ENCODE results near the gene PIK3CA. TPM values are rescaled to one million over a fixed set of nuclear protein-coding genes. Genes with fewer than 3 reads are reported as not detected.

The PIK3CA gene
- total and polyA plus RNA-seq, 2 donors from 2014 or later = 6.1 to 24.8 TPM

- Histone ChIP-seq H3K4me1 (ENCODE audit: control insufficient read depth in 2 of 3, insufficient read depth in 2 of 3, low read depth in 1 of 3, low read length in 3 of 3) (peaks cover 0 to 5% (median 0%) of the 10 kb centered on the region in 3 donors), H3K27me3 (ENCODE audit: control insufficient read depth, insufficient read depth, low read length) (no peaks in the 10 kb centered on the region), H3K36me3 (ENCODE audit: control insufficient read depth in 2 of 3, insufficient read depth in 3 of 3, low read length in 3 of 3) (no peaks in the 10 kb centered on the region), H3K27ac (ENCODE audit: low read depth in 2 of 2, low read length in 2 of 2) (no peak overlapping the region), H3K9me3 (ENCODE audit: control insufficient read depth in 2 of 3, insufficient read depth in 1 of 3, low read length in 3 of 3) (no peaks in the 10 kb centered on the region), H3K9ac (ENCODE audit: low read length in 3 of 3) (no peak overlapping the region), H3K4me3 (ENCODE audit: low read length in 3 of 3) (no peak overlapping the region)
- DNase-seq (no peak), FAIRE-seq (no peak)
- intact Hi-C loops (cut with DNase I) = no loop called here
- no peak for TF ChIP-seq CTCF (IDR thresholded peaks at IDR 0.05; ENCODE audit: borderline replicate concordance, extremely low read depth, insufficient read depth)
Measured at GRCh38 chr3:179190581-179190980, 42.4 kb downstream of the PIK3CA start.

- Histone ChIP-seq H3K27ac (ENCODE audit: low read depth in 2 of 2, low read length in 2 of 2) (no peak overlapping the region), H3K4me1 (ENCODE audit: control insufficient read depth in 2 of 3, insufficient read depth in 2 of 3, low read depth in 1 of 3, low read length in 3 of 3) (peaks cover 0 to 5% (median 0%) of the 10 kb centered on the region in 3 donors), H3K36me3 (ENCODE audit: control insufficient read depth in 2 of 3, insufficient read depth in 3 of 3, low read length in 3 of 3) (no peaks in the 10 kb centered on the region), H3K4me3 (ENCODE audit: low read length in 3 of 3) (no peak overlapping the region), H3K9ac (ENCODE audit: low read length in 3 of 3) (no peak overlapping the region), H3K27me3 (ENCODE audit: control insufficient read depth, insufficient read depth, low read length) (no peaks in the 10 kb centered on the region), H3K9me3 (ENCODE audit: control insufficient read depth in 2 of 3, insufficient read depth in 1 of 3, low read length in 3 of 3) (no peaks in the 10 kb centered on the region)
- TF ChIP-seq CTCF (IDR thresholded peaks at IDR 0.05; ENCODE audit: borderline replicate concordance, extremely low read depth, insufficient read depth) = no peak
- FAIRE-seq (no peak), DNase-seq (no peak)
- intact Hi-C loops (cut with DNase I) = no loop called here
Measured at GRCh38 chr3:179192542-179192941, 44.4 kb downstream of the PIK3CA start.

GRCh38 chr3:179194931-179195330 is 46.8 kb downstream of the PIK3CA start:
- intact Hi-C loops (cut with DNase I) = no loop called here
- H3K4me3 ChIP-seq (ENCODE audit: low read length in 3 of 3) = no peak overlapping the region
- H3K27ac ChIP-seq (ENCODE audit: low read depth in 2 of 2, low read length in 2 of 2) = no peak overlapping the region
- FAIRE-seq (no peak), DNase-seq (peak in 1 of 5 donors; percentile 14)
- H3K27me3 ChIP-seq (ENCODE audit: control insufficient read depth, insufficient read depth, low read length) = no peaks in the 10 kb centered on the region
- H3K9ac ChIP-seq (ENCODE audit: low read length in 3 of 3) = no peak overlapping the region
- no peaks in the 10 kb centered on the region for H3K9me3 ChIP-seq (ENCODE audit: control insufficient read depth in 2 of 3, insufficient read depth in 1 of 3, low read length in 3 of 3)
- H3K4me1 ChIP-seq (ENCODE audit: control insufficient read depth in 2 of 3, insufficient read depth in 2 of 3, low read depth in 1 of 3, low read length in 3 of 3) = peaks cover 0 to 5% (median 0%) of the 10 kb centered on the region in 3 donors
- no peaks in the 10 kb centered on the region for H3K36me3 ChIP-seq (ENCODE audit: control insufficient read depth in 2 of 3, insufficient read depth in 3 of 3, low read length in 3 of 3)
- TF ChIP-seq CTCF (IDR thresholded peaks at IDR 0.05; ENCODE audit: borderline replicate concordance, extremely low read depth, insufficient read depth) = no peak

GRCh38 chr3:179196098-179196497 is 47.9 kb downstream of the PIK3CA start:
- Histone ChIP-seq H3K9me3 (ENCODE audit: control insufficient read depth in 2 of 3, insufficient read depth in 1 of 3, low read length in 3 of 3) (no peaks in the 10 kb centered on the region), H3K4me1 (ENCODE audit: control insufficient read depth in 2 of 3, insufficient read depth in 2 of 3, low read depth in 1 of 3, low read length in 3 of 3) (peaks cover 0 to 5% (median 0%) of the 10 kb centered on the region in 3 donors), H3K9ac (ENCODE audit: low read length in 3 of 3) (no peak overlapping the region), H3K27ac (ENCODE audit: low read depth in 2 of 2, low read length in 2 of 2) (no peak overlapping the region), H3K4me3 (ENCODE audit: low read length in 3 of 3) (no peak overlapping the region), H3K36me3 (ENCODE audit: control insufficient read depth in 2 of 3, insufficient read depth in 3 of 3, low read length in 3 of 3) (peaks cover 0 to 5% (median 0%) of the 10 kb centered on the region in 3 donors), H3K27me3 (ENCODE audit: control insufficient read depth, insufficient read depth, low read length) (no peaks in the 10 kb centered on the region)
- FAIRE-seq (peak; percentile 44), DNase-seq (peak in 1 of 5 donors; percentile 12)
- intact Hi-C loops (cut with DNase I) = no loop called here
- no peak for TF ChIP-seq CTCF (IDR thresholded peaks at IDR 0.05; ENCODE audit: borderline replicate concordance, extremely low read depth, insufficient read depth)

All from kidney (tissue), 14 donors.